SK-MEL-5 (cell line): Measurements from ENCODE around the gene SERINC2. TPM values are rescaled to one million over a fixed set of nuclear protein-coding genes. Genes with fewer than 3 reads are reported as not detected.
"Not testable (repeated sequence)": the region's sequence is repeated elsewhere in the genome, so short reads cannot be mapped to it uniquely, and the experiment has no call there.

Experiments used
- DNase-seq: peaks from one replicate; pipeline ENCODE4 v3.0.0-alpha.2; 2016; ENCODE audit warnings: low read depth, low spot score
- in situ Hi-C: cut with HindIII; loops from 2 replicates; pipeline ENCODE4 v1.10.0; 2016; ENCODE audit warnings: low sequenced_read_pairs, high pct_unique_total_duplicates, low pct_unique_long_range_greater_than_20kb
- total RNA-seq: library from RNA; depleted of rRNA; stranded (reverse); fragments of >200 nt; shearing (Covaris generic); gene quantifications from 2 replicates; pipeline ENCODE4 v1.2.3, GENCODE V29; 2014; rRNA removed

Gene SERINC2
- total RNA-seq, 1 experiment from 2014 or later: 6.6 TPM

DNA sequence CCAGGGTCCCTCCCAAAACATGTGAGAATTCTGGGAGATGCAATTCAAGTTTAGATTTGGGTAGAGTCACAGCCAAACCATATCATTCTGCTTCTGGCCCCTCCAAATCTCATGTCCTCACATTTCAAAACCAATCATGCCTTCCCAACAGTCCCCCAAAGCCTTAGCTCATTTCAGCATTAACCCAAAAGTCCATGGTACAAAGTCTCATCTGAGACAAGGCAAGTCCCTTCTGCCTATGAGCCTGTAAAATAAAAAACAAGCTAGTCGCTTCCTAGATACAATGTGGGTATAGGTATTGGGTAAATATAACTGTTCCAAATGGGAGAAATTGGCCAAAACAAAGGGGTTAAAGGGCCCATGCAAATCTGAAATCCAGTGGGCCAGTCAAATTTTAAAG lies 59.7 kb downstream of the SERINC2 start:
- in situ Hi-C loops, DNase-seq: not testable (repeated sequence)

- DNase-seq, in situ Hi-C loops: not testable (repeated sequence)
Measured at GRCh38 chr1:31473508-31473907, 60.5 kb downstream of the SERINC2 start.

DNA sequence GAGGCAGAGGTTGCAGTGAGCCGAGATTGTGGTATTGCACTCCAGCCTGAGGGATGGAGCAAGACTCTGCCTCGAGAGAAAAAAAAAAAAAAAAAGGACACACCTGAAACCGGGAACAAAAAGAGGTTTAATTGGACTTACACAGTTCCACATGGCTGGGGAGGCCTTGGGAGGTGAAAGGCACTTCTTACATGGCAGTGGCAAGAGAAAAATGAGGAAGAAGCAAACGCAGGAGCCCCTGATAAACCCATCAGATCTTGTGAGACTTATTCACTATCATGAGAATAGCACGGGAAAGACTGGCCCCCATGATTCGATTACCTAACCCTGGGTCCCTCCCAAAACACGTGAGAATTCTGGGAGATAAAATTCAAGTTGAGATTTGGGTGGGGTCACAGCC lies 61.6 kb downstream of the SERINC2 start:
- in situ Hi-C loops, DNase-seq: not testable (repeated sequence)

DNA sequence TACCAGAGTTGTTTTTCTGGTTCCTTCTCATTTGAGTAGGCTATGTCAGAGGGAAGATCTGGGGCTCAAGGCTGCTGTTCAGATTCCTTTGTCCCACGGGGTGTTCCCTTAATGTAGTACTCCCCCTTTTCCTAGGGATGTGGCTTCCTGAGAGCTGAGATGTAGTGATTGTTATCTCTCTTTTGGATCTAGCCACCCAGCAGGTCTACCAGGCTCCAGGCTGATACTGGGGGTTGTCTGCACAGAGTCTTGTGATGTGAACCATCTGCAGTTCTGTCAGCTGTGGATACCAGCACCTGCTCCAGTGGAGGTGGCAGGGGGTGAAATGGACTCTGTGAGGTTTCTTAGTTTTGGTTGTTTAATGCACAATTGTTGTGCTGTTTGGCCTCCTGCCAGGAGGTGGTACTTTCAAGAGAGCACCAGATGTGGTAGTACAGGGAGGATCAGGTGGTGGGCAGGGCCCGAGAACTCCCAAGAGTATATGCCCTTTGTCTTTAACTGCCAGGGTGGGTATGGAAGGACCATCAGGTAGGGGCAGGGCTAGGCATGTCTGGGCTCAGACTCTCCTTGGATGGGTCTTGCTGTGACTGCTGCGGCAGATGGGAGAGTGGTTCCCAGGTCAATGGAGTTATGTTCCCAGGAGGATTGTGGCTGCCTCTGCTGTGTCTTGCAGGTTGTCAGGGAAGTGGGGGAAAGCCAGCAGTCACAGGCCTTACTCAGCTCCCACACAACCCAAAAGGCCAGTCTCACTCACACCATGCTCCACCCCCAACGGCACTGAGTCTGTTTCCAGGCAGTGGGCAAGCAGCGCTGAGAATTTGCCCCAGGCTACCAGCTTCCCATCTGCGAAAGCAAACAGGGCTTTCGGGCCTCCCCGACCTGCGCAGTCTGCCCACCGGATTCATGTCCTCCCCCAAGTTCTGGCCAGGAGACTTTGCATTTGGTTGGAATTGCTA lies 64.2 kb downstream of the SERINC2 start:
- no peak for DNase-seq
- in situ Hi-C loops: no loop called here

- DNase-seq: no peak
- in situ Hi-C loops: no loop called here
Measured at GRCh38 chr1:31478167-31478566, 65.2 kb downstream of the SERINC2 start.

DNA sequence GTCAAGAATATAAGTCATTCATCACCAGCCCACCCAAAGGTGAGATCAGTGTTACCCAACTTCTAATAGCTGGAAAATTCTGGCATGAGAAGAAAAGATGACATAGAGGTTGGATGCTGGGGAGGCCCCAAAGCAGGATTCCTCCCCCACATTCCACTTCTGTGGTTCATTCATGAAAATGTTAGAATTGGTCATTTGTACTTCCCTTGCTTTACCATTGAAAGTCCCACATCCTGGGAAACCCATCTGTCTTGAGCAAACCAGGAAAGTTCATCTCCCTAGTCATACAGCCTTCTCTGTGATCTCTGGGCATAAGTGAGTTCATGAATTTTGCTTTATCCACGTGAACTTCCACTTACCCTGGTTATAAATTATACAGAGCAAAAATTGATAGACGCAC lies 66.8 kb downstream of the SERINC2 start:
- DNase-seq: no peak

GRCh38 chr1:31480426-31480825 lies 67.4 kb downstream of the SERINC2 start:
- DNase-seq, in situ Hi-C loops: not testable (repeated sequence)

More for the DNA sequence above, 66.8 kb downstream of the SERINC2 start:
- in situ Hi-C loops: no loop called here

- DNase-seq: no peak
Measured at GRCh38 chr1:31482482-31483011, 69.5 kb downstream of the SERINC2 start.

GRCh38 chr1:31483012-31483946 lies 70.3 kb downstream of the SERINC2 start:
- no peak for DNase-seq
- in situ Hi-C loops: no loop called here

More at GRCh38 chr1:31482482-31483011, 69.5 kb downstream of the SERINC2 start:
- in situ Hi-C loops: no loop called here

Other genes starting within 250 kb of the SERINC2 start
- 2.9 and 5.1 TPM in 2 replicates for gene NKAIN1, start 173.3 kb upstream of the SERINC2 start, total RNA-seq
- 98.5 and 102 TPM in 2 replicates for gene SNRNP40, start 116.4 kb upstream of the SERINC2 start, total RNA-seq
- gene ZCCHC17, start 116.2 kb upstream of the SERINC2 start, total RNA-seq: 35.3 and 38.0 TPM in 2 replicates
- gene FABP3, start 40.1 kb upstream of the SERINC2 start, total RNA-seq: not detected in 2 replicates
- gene TINAGL1, start 163.3 kb downstream of the SERINC2 start, total RNA-seq: 0.13 TPM in 1 of 2 replicates, not detected in the other
- not detected in 2 replicates for gene HCRTR1, start 204.5 kb downstream of the SERINC2 start, total RNA-seq
- 45.7 and 49.4 TPM in 2 replicates for gene PEF1, start 231.7 kb downstream of the SERINC2 start, total RNA-seq